Measurements from ENCODE around the gene INPP4A. TPM values are rescaled to one million over a fixed set of nuclear protein-coding genes. Genes with fewer than 3 reads are reported as not detected.

The INPP4A gene
- 57.8 and 102 TPM in 2 replicates for total RNA-seq (2011; cell fraction: chromatin; rRNA removed; ENCODE audit: low replicate concordance)
- total RNA-seq (2011; cell fraction: nucleolus; rRNA removed): 52.5 and 61.2 TPM in 2 replicates
- total RNA-seq (2011; cell fraction: nucleoplasm; rRNA removed): 50.8 and 55.2 TPM in 2 replicates
- 10.5 and 11.5 TPM in 2 replicates for total RNA-seq (2014; rRNA removed)
- 5.6 and 6.9 TPM in 2 replicates for total RNA-seq (2014; rRNA removed; fragmentation: Illumina TruSeq; extraction: Trizol)
- total RNA-seq (2015; rRNA removed; fragmentation: Illumina TruSeq; extraction: Trizol): 7.7 and 8.3 TPM in 2 replicates
- 15.7 and 16.1 TPM in 2 replicates for total RNA-seq (2021)
- 12.4 and 14.9 TPM in 2 replicates for polyA plus RNA-seq (2011; rRNA removed)
- 10.6 and 12.6 TPM in 2 replicates for polyA plus RNA-seq (2011; cell fraction: cytosol; rRNA removed)
- 73.7 and 107 TPM in 2 replicates for polyA plus RNA-seq (2011; cell fraction: nucleus; rRNA removed)
- polyA plus RNA-seq (2012): 10.2 and 13.8 TPM in 2 replicates
- 9.5 and 9.9 TPM in 2 replicates for polyA plus RNA-seq (2014; fragmentation: Illumina TruSeq; extraction: Trizol)
- 1 to 10 TPM; 1.8 to 2.5 TPM for polyA plus RNA-seq (2014; fragmentation: Nextera tagmentation; extraction: Ambion mirVana)
- polyA plus RNA-seq (2014; rRNA removed): 5.9 and 7.3 TPM in 2 replicates
- 25.8 and 32.7 TPM in 2 replicates for polyA minus RNA-seq (2011; rRNA and poly(A)+ RNA removed)
- polyA minus RNA-seq (2011; cell fraction: cytosol; rRNA and poly(A)+ RNA removed): 9.9 and 17.9 TPM in 2 replicates
- 58.6 and 67.3 TPM in 2 replicates for polyA minus RNA-seq (2011; cell fraction: nucleus; rRNA and poly(A)+ RNA removed)
- Bru-seq, nascent RNA: percentile 66 among the genes with signal in this experiment
- BruChase-seq, experiment 1, labeled RNA remaining after a 2-hour chase: percentile 71 among the genes with signal in this experiment
- percentile 73 among the genes with signal in this experiment for BruChase-seq, experiment 2, labeled RNA remaining after a 6-hour chase
- long read RNA-seq, experiment 1, transcript INPP4A-205 (25 exons, 3,365 nt): major isoform, 13 of 65 reads
- long read RNA-seq, experiment 1, partial matches to known transcripts: 26 of 65 reads
- long read RNA-seq, experiment 1, other reads (novel, unspliced or antisense): 26 of 65 reads
- long read RNA-seq, experiment 2, partial matches to known transcripts: 0 of 13 reads
- long read RNA-seq, experiment 2, other reads (novel, unspliced or antisense): 13 of 13 reads
- long read RNA-seq, experiment 3, partial matches to known transcripts: 1 of 2 reads
- long read RNA-seq, experiment 3, other reads (novel, unspliced or antisense): 1 of 2 reads

DNA sequence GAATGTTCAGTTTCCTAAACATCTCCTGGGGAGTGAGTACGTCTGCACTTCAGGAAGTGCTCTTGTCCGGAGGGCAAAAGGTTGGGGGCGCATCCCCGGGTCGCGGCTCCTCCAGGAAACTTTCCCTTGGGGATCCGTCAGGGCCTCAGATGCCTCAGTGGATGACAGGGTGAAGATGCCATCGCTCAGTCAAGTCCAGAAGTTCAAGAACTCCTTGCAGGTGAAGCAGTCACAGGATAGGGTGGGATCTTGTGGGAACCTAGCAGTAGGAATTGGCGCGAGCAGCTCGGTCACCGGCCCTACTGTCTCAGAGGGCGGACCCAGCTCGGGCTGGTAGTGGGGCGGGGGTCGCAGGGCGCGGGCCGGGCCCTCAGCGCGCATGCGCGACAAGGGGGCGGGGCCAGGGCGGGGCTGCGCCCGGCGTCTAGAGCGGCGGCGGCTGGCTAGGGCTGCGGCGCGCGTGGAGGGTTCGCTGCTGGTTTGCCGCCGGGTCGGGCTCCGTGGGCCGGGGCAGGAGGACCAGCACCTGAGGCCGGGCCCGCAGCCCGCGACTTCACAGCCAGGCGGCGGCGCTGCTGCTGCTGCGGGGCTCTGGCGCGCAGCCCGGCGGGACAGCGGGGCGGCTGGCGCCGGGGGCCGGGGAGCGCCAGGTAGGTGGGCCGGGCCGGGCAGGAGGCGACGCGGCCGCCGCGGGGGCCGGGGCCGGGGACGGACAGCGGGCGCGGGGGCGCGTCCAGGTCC, at the start of gene INPP4A:
Gene INPP4A, plus strand, starts transcription at position 423 of the 741 bp plus-strand sequence. CDS start 75,191 bp downstream, outside the sequence.
- POLR2A ChIA-PET: no interaction called here
- WGBS (ENCODE audit: insufficient coverage, low coverage, missing lambda C conversion rate): under 1% methylated on average over 35 of the region's 75 CpGs
- no peak for TF ChIP-seq FUS (optimal IDR thresholded peaks at IDR 0.05; ENCODE audit: low read depth, low read length)
- TF ChIP-seq, protein P1, sequence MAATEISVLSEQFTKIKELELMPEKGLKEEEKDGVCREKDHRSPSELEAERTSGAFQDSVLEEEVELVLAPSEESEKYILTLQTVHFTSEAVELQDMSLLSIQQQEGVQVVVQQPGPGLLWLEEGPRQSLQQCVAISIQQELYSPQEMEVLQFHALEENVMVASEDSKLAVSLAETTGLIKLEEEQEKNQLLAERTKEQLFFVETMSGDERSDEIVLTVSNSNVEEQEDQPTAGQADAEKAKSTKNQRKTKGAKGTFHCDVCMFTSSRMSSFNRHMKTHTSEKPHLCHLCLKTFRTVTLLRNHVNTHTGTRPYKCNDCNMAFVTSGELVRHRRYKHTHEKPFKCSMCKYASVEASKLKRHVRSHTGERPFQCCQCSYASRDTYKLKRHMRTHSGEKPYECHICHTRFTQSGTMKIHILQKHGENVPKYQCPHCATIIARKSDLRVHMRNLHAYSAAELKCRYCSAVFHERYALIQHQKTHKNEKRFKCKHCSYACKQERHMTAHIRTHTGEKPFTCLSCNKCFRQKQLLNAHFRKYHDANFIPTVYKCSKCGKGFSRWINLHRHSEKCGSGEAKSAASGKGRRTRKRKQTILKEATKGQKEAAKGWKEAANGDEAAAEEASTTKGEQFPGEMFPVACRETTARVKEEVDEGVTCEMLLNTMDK (IDR thresholded peaks at IDR 0.05; ENCODE audit: borderline replicate concordance, insufficient read depth, low read depth, low read length, poor library complexity, severe bottlenecking): peak; percentile 3
- no peak for TF ChIP-seq PTTG1 (tag; IDR thresholded peaks at IDR 0.05; ENCODE audit: low read depth)
- peak; percentile 83 for TF ChIP-seq RB1 (IDR thresholded peaks at IDR 0.05; ENCODE audit: low read depth)
- no peak for TF ChIP-seq SIX5 (IDR thresholded peaks at IDR 0.05; ENCODE audit: borderline replicate concordance in 1 of 2, insufficient read depth in 1 of 2, low read depth in 1 of 2, low read length in 2 of 2)
- no peak for TF ChIP-seq NR2C2 (CRISPR knock-in tag; IDR thresholded peaks at IDR 0.05)
- TF ChIP-seq NR2C2 (tag; IDR thresholded peaks at IDR 0.05): peak; percentile 39; the same call in 1 of the 2 replicates
- peak; percentile 95 for TF ChIP-seq ZBTB7A (IDR thresholded peaks at IDR 0.05; ENCODE audit: borderline replicate concordance, control insufficient read depth, low read depth, low read length)
- TF ChIP-seq EP400 (IDR thresholded peaks at IDR 0.05): no peak
- no peak for TF ChIP-seq ZNF316 (IDR thresholded peaks at IDR 0.05)
- no peak for TF ChIP-seq LEF1 (IDR thresholded peaks at IDR 0.05)

More for the DNA sequence above, at the start of gene INPP4A:
- H3K4me2 ChIP-seq (ENCODE audit: insufficient read depth, low read length): peak within 1 kb of the TSS; percentile 84
- peaks cover 36% of the 10 kb centered on the region for H3K79me2 ChIP-seq (ENCODE audit: control insufficient read depth, insufficient read depth, low read length)
- H3K4me1 ChIP-seq (replicated peaks in 1 of 2; ENCODE audit: control insufficient read depth in 2 of 2, insufficient read depth in 2 of 2, low read length in 2 of 2): peaks cover 16 to 27% of the 10 kb centered on the region in 2 experiments; a peak in 4 of 5 replicates
- intact Hi-C loops (cut with micrococcal nuclease): loop anchor here (5.0 kb wide), 1 partner anchor 63 kb away; no protein-coding TSS in a partner anchor
- peaks cover 12% of the 10 kb centered on the region for H4K20me1 ChIP-seq (replicated peaks; ENCODE audit: control insufficient read depth, insufficient read depth, low read length)
- BruUV-seq (replicated peaks): no TSS peak
- H3K27me3 ChIP-seq (ENCODE audit: control insufficient read depth in 2 of 2, insufficient read depth in 2 of 2, low read length in 2 of 2): no peaks in the 10 kb centered on the region
- H3K9me1 ChIP-seq (ENCODE audit: control insufficient read depth, insufficient read depth, low read length): no peaks in the 10 kb centered on the region
- H3K4me3 ChIP-seq: peak within 1 kb of the TSS; percentile 66
- H3K9me3 ChIP-seq (replicated peaks; ENCODE audit: control insufficient read depth, insufficient read depth, low read depth, low read length): no peaks in the 10 kb centered on the region
- no peaks in the 10 kb centered on the region for H3K36me3 ChIP-seq (ENCODE audit: control insufficient read depth, insufficient read depth, low read length)
- H2AFZ ChIP-seq (ENCODE audit: low read depth, low read length): peak within 1 kb of the TSS; percentile 91
- DNase-seq (ENCODE audit: extremely low read depth in 1 of 4, low spot score in 3 of 4) (peak; percentile 83 to 95 (median 94)), FAIRE-seq (peak; percentile 44), ATAC-seq (peak; percentile 85)
- in situ Hi-C loops (cut with MboI): no loop called here
- CTCF ChIA-PET (ENCODE audit: low intra/inter-chr PET ratio): no interaction called here
- peak within 1 kb of the TSS; percentile 57; the same call in 2 of the 3 replicates for H3K27ac ChIP-seq (ENCODE audit: extremely low read depth, low read depth, low read length)
- H3K9ac ChIP-seq (ENCODE audit: insufficient read depth in 1 of 2, low read depth in 2 of 2, low read length in 2 of 2): peak within 1 kb of the TSS; percentile 49 to 94
